ENCODE data around the gene EML2.
A peak's percentile ranks its signal among the peaks of the same experiment; 100 is the strongest.

The EML2 gene

GRCh38 chr19:45650722-45651121 lies 11.5 kb upstream of the EML2 start:
- H3K27ac ChIP-seq: no peak overlapping the region
- no peak for TF ChIP-seq CTCF (IDR thresholded peaks at IDR 0.05)
- H3K4me3 ChIP-seq: no peak overlapping the region
- no peak for DNase-seq (ENCODE audit: low spot score)

GRCh38 chr19:45646345-45646698 lies 7.1 kb upstream of the EML2 start:
- Histone ChIP-seq H3K27ac (no peak overlapping the region), H3K4me3 (peak overlapping the region; percentile 67)
- DNase-seq (ENCODE audit: low spot score): no peak
- no peak for TF ChIP-seq CTCF (IDR thresholded peaks at IDR 0.05)

GRCh38 chr19:45645631-45646344 lies 6.6 kb upstream of the EML2 start:
- no peak for TF ChIP-seq CTCF (IDR thresholded peaks at IDR 0.05)
- peak overlapping the region in 1 of 2 donors; percentile 41 for H3K27ac ChIP-seq
- H3K4me3 ChIP-seq: peak overlapping the region; percentile 67
- no peak for DNase-seq (ENCODE audit: low spot score)

- H3K27ac ChIP-seq: no peak overlapping the region
- no peak for DNase-seq (ENCODE audit: low spot score)
- no peak for TF ChIP-seq CTCF (IDR thresholded peaks at IDR 0.05)
- peak overlapping the region; percentile 67 for H3K4me3 ChIP-seq
Measured at GRCh38 chr19:45645068-45645630, 6.0 kb upstream of the EML2 start.

GRCh38 chr19:45643927-45644771 lies 5.0 kb upstream of the EML2 start:
- Histone ChIP-seq H3K27ac (no peak overlapping the region), H3K4me3 (no peak overlapping the region)
- DNase-seq (ENCODE audit: low spot score): no peak
- no peak for TF ChIP-seq CTCF (IDR thresholded peaks at IDR 0.05)

- TF ChIP-seq CTCF (IDR thresholded peaks at IDR 0.05): peak; percentile 92
- H3K27ac ChIP-seq: no peak overlapping the region
- DNase-seq (ENCODE audit: low spot score): peak; percentile 83
- H3K4me3 ChIP-seq: no peak overlapping the region
Measured at GRCh38 chr19:45643024-45643926, 4.1 kb upstream of the EML2 start.
